ENCODE measurements around the gene CDON. TPM values are rescaled to one million over a fixed set of nuclear protein-coding genes. Genes with fewer than 3 reads are reported as not detected.
A peak's percentile ranks its signal among the peaks of the same experiment; 100 is the strongest.

The CDON gene
- total and polyA plus RNA-seq, 2 donors: 8.4 to 47.4 TPM

DNA sequence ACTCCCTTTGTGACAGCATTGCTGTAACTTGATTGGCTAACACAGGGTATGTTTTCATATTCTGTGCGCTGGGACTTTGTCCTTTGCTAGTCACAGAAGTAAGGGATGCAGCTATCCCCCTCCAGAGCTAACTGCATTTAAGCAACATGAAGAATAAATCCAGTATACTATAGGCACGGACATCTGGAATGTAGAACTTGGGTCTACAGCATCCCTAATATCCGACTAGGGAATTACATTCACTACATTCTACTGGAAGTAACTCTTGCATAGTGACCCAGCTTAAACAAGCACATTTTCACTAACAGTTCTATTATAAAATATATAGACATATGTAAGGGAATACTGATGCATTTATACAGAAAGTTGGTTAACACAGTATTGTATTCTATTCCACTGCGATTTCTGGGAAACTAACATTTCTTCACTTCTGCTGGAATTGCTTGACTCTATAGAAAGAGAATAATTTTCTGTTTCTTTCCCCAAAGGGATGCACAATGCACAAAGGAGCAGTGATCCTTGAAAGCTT, 103.7 kb downstream of the CDON start:
- 88% methylated on average over 4 of the region's 4 CpGs for WGBS
- H3K36me3 ChIP-seq (ENCODE audit: insufficient read depth): no peaks in the 10 kb centered on the region

GRCh38 chr11:125957618-125958332, 104.9 kb downstream of the CDON start:
- Histone ChIP-seq H3K4me3 (ENCODE audit: low read depth, low read length) (no peak overlapping the region), H3K36me3 (ENCODE audit: insufficient read depth) (no peaks in the 10 kb centered on the region), H3K4me1 (ENCODE audit: insufficient read depth) (no peaks in the 10 kb centered on the region), H3K27ac (ENCODE audit: low read depth) (no peak overlapping the region)
- whole genome bisulfite sequencing: 84% methylated on average over 14 of the region's 14 CpGs
- no peak for DNase-seq (ENCODE audit: extremely low spot score)

More for the DNA sequence above, 103.7 kb downstream of the CDON start:
- Histone ChIP-seq H3K4me3 (ENCODE audit: low read depth, low read length) (no peak overlapping the region), H3K4me1 (ENCODE audit: insufficient read depth) (no peaks in the 10 kb centered on the region), H3K27ac (ENCODE audit: low read depth) (no peak overlapping the region)
- DNase-seq (ENCODE audit: extremely low spot score): no peak

DNA sequence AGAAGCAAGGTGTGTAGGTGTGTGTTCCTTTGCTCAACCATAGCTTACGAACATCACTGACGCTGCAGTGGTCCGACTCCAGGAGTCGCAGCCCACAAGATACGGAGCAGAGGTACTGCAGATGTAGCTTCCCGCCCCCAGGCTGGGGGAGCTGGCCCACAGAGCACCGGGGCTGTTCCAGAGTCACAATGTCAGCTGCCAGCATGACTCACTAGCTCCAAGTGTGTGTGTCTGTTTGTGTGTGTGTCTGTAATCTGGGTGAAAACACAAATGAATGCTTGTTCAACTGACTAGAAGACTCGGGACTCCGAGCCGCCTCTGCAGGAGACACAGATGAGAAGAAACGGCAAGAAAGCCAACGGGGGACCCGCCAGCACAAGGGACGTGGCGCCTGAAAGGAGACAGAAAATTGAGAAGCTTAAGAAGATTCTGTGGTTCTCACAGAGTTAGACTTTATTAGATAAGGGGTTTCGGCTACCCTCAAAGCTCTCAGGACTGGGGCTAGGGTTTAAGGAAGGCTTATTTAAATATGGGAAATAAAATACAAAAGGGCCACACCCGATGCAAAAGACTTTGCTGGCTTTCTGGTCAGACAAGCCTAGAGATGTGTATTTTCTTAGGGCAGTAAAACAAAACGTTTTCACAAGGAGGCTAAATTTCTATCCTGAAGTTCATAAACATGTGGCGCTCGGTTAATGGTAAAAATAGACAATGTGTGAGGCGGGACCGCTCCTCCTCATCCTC, 106.1 kb downstream of the CDON start:
- no peak for DNase-seq (ENCODE audit: extremely low spot score)
- 69% methylated on average over 22 of the region's 22 CpGs for WGBS
- Histone ChIP-seq H3K4me1 (ENCODE audit: insufficient read depth) (no peaks in the 10 kb centered on the region), H3K4me3 (ENCODE audit: low read depth, low read length) (no peak overlapping the region), H3K27ac (ENCODE audit: low read depth) (no peak overlapping the region), H3K36me3 (ENCODE audit: insufficient read depth) (no peaks in the 10 kb centered on the region)

DNA sequence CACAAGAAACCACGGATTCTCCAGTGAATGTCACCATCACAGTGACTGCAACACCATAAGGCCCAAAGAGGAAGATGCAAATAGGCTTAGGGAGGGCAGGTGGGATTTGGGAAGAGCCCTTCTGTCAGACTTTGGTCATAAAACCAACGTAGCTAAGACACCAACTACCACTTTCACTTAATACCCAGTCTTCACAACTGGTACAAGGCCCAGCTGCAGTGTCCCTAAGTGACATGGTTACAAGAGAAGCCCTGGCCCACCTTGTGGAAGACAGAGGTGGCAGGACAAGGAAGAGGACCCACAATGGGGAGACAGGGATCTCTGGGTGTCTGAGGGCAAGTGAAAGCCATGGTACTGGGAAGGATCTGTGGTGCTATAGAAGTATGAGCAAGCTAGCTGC, 106.8 kb downstream of the CDON start:
- Histone ChIP-seq H3K36me3 (ENCODE audit: insufficient read depth) (no peaks in the 10 kb centered on the region), H3K4me1 (ENCODE audit: insufficient read depth) (no peaks in the 10 kb centered on the region), H3K4me3 (ENCODE audit: low read depth, low read length) (no peak overlapping the region), H3K27ac (ENCODE audit: low read depth) (no peak overlapping the region)
- no peak for DNase-seq (ENCODE audit: extremely low spot score)
- 87% methylated on average over 2 of the region's 2 CpGs for WGBS

- Histone ChIP-seq H3K36me3 (ENCODE audit: insufficient read depth) (no peaks in the 10 kb centered on the region), H3K4me3 (ENCODE audit: low read depth, low read length) (no peak overlapping the region), H3K27ac (ENCODE audit: low read depth) (no peak overlapping the region), H3K4me1 (ENCODE audit: insufficient read depth) (no peaks in the 10 kb centered on the region)
- DNase-seq (ENCODE audit: extremely low spot score): no peak
- 96% methylated on average over 15 of the region's 15 CpGs for WGBS
Observed at GRCh38 chr11:125954945-125955640, 107.6 kb downstream of the CDON start.

- Histone ChIP-seq H3K27ac (ENCODE audit: low read depth) (no peak overlapping the region), H3K36me3 (ENCODE audit: insufficient read depth) (no peaks in the 10 kb centered on the region), H3K4me3 (ENCODE audit: low read depth, low read length) (no peak overlapping the region), H3K4me1 (ENCODE audit: insufficient read depth) (no peaks in the 10 kb centered on the region)
- DNase-seq (ENCODE audit: extremely low spot score): no peak
- 93% methylated on average over 21 of the region's 21 CpGs for WGBS
Observed at GRCh38 chr11:125954123-125954944, 108.3 kb downstream of the CDON start.

DNA sequence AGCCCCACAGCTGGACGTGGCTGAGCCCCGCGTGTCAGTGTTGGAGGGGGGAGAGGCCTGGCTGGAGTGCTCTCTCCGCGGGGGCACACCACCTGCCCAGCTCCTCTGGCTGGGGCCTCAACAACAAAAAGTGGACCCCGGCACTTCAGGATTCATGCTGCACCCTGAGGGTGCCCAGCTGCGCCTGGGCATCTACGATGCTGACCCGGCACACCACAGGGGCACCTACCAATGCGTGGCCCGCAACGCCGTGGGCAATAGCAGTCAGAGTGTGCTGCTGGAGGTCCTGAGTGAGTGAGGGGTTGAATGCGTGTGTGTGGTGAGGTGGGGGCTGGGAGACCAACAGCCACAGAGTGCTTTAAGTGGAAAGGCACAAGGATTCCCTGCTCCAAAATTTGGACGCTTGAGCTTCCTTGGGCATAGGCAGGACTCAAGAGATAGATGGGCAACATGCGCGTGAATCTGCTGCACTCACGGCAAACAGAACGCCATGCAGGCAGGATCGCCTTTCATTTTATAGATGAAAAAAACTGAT, 109.2 kb downstream of the CDON start:
- Histone ChIP-seq H3K36me3 (ENCODE audit: insufficient read depth) (no peaks in the 10 kb centered on the region), H3K4me3 (ENCODE audit: low read depth, low read length) (no peak overlapping the region), H3K27ac (ENCODE audit: low read depth) (peak overlapping the region; percentile 53), H3K4me1 (ENCODE audit: insufficient read depth) (no peaks in the 10 kb centered on the region)
- DNase-seq (ENCODE audit: extremely low spot score): no peak
- WGBS: 79% methylated on average over 20 of the region's 20 CpGs

DNA sequence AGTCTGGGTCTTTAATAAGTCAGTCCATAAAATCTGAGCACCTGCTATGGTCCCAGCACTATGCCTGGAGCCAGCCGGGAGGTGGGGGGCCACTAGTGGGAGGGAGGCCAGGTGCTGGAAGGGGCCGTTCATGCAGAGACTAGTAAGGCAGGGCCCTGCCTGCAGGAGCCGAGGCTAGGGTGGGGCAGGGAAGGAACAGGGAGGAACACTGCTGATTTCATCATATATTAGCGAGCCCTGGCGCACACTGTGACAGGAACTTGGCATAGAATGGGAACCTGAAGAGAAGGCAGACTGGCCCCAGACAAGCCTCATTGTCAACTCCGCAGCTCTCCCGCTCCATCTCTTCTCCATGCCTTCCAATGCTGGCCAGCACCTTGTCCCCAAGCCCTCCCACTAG, 109.7 kb downstream of the CDON start:
- Histone ChIP-seq H3K36me3 (ENCODE audit: insufficient read depth) (no peaks in the 10 kb centered on the region), H3K4me3 (ENCODE audit: low read depth, low read length) (no peak overlapping the region), H3K27ac (ENCODE audit: low read depth) (peak overlapping the region; percentile 53), H3K4me1 (ENCODE audit: insufficient read depth) (no peaks in the 10 kb centered on the region)
- WGBS: 31% methylated on average over 7 of the region's 7 CpGs
- peak; percentile 79 for DNase-seq (ENCODE audit: extremely low spot score)

DNA sequence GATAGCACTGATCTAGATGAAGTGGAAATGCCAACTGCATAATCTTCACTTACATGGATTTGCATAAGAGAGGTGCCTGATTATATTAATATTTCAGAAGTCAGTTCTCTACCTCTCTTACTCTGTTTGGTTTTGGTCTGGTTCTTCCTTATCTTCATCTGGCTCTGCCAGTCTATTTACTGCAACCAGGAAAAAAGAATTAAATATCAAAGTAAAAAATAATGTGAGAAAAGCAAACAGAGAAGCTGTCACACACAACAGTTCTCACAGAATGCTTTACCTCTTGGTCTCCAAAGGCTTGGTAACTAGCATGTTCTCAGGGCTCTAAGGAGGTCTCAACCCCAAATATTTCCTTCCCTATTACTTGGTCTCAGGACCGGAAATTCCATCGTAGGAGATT, 110.1 kb downstream of the CDON start:
- DNase-seq (ENCODE audit: extremely low spot score): no peak
- 56% methylated on average over 2 of the region's 2 CpGs for WGBS
- Histone ChIP-seq H3K4me1 (ENCODE audit: insufficient read depth) (no peaks in the 10 kb centered on the region), H3K36me3 (ENCODE audit: insufficient read depth) (no peaks in the 10 kb centered on the region), H3K27ac (ENCODE audit: low read depth) (no peak overlapping the region), H3K4me3 (ENCODE audit: low read depth, low read length) (no peak overlapping the region)

DNA sequence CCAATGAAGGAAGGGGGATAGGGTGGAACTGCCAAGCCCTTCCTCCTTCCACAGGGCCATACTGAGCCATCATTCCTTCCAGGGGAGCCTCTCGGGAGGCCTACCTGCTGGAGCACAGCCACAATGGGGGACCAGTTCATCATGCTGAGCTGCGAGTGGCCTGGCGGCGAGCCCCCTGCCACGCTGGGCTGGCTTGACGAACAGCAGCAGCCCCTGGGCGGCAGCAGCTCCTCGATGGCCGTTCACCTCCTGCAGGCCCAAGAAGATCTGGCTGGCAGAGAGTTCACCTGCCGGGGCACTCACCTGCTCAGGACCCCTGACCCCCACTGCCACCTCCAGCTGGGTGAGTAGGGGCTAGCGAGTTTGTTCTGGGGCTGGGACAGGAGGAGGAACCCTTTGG, 110.9 kb downstream of the CDON start:
- no peak overlapping the region for H3K27ac ChIP-seq (ENCODE audit: low read depth)
- H3K36me3 ChIP-seq (ENCODE audit: insufficient read depth): no peaks in the 10 kb centered on the region
- H3K4me3 ChIP-seq (ENCODE audit: low read depth, low read length): no peak overlapping the region
- no peaks in the 10 kb centered on the region for H3K4me1 ChIP-seq (ENCODE audit: insufficient read depth)
- no peak for DNase-seq (ENCODE audit: extremely low spot score)
- WGBS: 64% methylated on average over 11 of the region's 11 CpGs

GRCh38 chr11:125950696-125951651, 111.7 kb downstream of the CDON start:
- H3K4me3 ChIP-seq (ENCODE audit: low read depth, low read length): no peak overlapping the region
- WGBS: 60% methylated on average over 15 of the region's 15 CpGs
- no peaks in the 10 kb centered on the region for H3K36me3 ChIP-seq (ENCODE audit: insufficient read depth)
- no peak overlapping the region for H3K27ac ChIP-seq (ENCODE audit: low read depth)
- H3K4me1 ChIP-seq (ENCODE audit: insufficient read depth): no peaks in the 10 kb centered on the region
- DNase-seq (ENCODE audit: extremely low spot score): peak; percentile 56

- WGBS: 95% methylated on average over 11 of the region's 11 CpGs
- Histone ChIP-seq H3K27ac (ENCODE audit: low read depth) (no peak overlapping the region), H3K4me3 (ENCODE audit: low read depth, low read length) (no peak overlapping the region), H3K4me1 (ENCODE audit: insufficient read depth) (no peaks in the 10 kb centered on the region), H3K36me3 (ENCODE audit: insufficient read depth) (no peaks in the 10 kb centered on the region)
- no peak for DNase-seq (ENCODE audit: extremely low spot score)
Observed at GRCh38 chr11:125950178-125950490, 112.5 kb downstream of the CDON start.
